ENCODE measurements around the gene CBFB. TPM values are rescaled to one million over a fixed set of nuclear protein-coding genes. Genes with fewer than 3 reads are reported as not detected.

CBFB gene
- total RNA-seq, 1 experiment from 2014 or later, result 79.3 TPM

DNA sequence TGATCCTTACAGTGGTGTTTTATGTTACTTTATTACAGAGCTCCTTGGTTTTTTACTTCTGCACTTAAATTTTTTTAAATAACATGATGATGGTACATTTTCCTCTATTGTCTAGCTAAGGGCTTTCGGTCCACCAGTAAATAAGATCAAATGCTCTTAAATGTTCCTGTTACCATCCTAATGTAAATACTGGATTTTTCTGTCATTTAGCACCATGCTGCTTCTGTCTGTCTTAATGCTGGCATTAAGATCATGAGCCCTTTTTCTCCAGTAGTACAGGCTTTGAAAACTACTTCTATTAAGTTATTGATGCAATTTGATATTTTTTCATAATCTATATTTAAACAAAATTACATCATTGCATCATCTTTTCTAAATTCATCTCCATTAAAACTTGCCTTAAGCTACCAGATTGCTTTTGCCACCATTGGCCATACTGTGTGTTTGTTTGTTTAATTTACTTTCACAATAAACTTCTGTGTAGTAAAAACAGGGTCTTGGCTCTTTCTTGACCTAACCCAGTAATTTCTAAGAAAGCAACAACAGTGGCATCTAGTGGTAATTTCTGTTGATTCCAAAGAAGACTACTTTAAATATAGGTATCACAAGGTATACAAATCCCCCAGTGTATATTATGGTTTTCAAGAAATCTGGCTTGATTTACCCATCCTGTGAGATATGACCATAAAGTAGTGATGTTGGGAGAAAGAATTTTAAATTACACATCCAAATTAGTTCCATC is 71.8 kb downstream of the CBFB start:
- Histone ChIP-seq H3K9me3 (ENCODE audit: low read length) (no peaks in the 10 kb centered on the region), H3K36me3 (ENCODE audit: insufficient read depth, low read length) (peaks cover 15% of the 10 kb centered on the region; the same call in 1 of the 2 replicates), H3K4me2 (ENCODE audit: low read depth, low read length, poor library complexity, severe bottlenecking) (no peak overlapping the region), H3K9me2 (replicated peaks; ENCODE audit: insufficient read depth, low read length) (no peaks in the 10 kb centered on the region), H4K20me1 (ENCODE audit: insufficient read depth, low read depth, low read length) (no peaks in the 10 kb centered on the region), H3K4me1 (ENCODE audit: low read length) (no peaks in the 10 kb centered on the region), H3K27me3 (ENCODE audit: low read length) (no peaks in the 10 kb centered on the region), H3K79me2 (ENCODE audit: low read length) (no peaks in the 10 kb centered on the region), H2AFZ (ENCODE audit: low read length) (no peak overlapping the region), H3K9ac (ENCODE audit: low read length) (no peak overlapping the region), H3K27ac (ENCODE audit: low read length) (no peak overlapping the region), H3K4me3 (ENCODE audit: low read length) (no peak overlapping the region)
- DNase-seq, result no peak

DNA sequence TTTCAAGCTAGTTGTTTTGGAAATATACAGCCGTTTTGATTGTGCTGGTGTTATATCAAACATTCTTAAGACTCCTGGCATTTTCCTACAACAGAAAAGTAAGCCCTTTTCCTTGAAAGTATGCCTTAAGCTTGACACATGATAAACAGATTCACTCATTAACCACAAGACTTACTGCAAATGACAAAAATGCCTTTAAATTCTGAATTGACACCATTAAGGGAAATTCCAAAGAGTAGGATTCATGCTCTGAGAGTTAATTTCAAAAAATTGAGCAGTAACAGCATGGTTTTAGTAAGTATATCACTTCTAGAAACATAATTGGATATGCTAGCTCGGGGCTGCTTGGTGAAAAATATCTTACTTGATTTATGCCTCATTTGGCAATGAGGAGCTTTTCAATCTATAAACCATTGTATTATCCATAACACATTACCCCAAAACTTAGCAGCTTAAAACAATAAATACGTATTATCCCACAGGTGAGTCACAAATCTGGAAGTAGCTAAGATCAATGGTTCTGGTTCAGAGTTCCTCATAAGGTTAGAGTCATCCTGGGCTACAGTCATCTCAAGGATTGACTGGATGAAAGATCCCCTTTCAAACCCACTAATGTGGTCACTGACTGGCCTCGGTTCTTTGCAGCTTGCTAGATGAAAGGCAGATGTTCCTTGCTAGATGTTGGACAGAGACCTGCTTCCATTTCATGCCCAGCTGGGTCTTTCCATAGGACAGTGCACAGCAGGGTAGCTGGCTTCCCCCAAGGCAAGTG is 72.5 kb downstream of the CBFB start:
- no peak overlapping the region for H3K4me3 ChIP-seq (ENCODE audit: low read length)
- DNase-seq, result no peak
- H3K9ac ChIP-seq (ENCODE audit: low read length), result no peak overlapping the region

DNA sequence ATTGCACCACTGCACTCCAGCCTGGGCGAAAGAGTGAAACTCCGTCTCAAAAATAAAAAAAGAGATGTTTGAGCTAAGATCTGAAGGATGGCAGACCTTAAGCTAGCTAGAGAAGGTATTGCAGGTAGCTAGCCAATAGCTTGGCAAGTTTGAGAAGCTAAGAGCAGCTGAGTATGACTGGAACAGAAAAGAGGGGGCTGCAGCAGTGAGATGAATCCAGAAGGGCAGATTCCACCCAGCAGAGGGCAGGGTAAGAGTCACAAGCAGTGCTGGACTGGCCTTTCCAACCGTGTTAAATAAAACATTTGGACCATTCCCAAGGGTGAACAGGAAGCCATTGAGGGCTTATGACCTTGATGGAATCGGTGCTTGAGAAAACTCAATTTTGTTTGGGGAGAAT is 75.1 kb downstream of the CBFB start:
- H3K36me3 ChIP-seq (ENCODE audit: insufficient read depth, low read length), result peaks cover 10% of the 10 kb centered on the region; the same call in 1 of the 2 replicates
- H3K9me3 ChIP-seq (ENCODE audit: low read length), result no peaks in the 10 kb centered on the region
- no peaks in the 10 kb centered on the region for H3K9me2 ChIP-seq (replicated peaks; ENCODE audit: insufficient read depth, low read length)
- H3K4me1 ChIP-seq (ENCODE audit: low read length), result peaks cover 2% of the 10 kb centered on the region
- DNase-seq, result no peak
- no peak overlapping the region for H3K27ac ChIP-seq (ENCODE audit: low read length)
- no peaks in the 10 kb centered on the region for H4K20me1 ChIP-seq (ENCODE audit: insufficient read depth, low read depth, low read length)
- no peak overlapping the region for H3K9ac ChIP-seq (ENCODE audit: low read length)
- no peak overlapping the region for H3K4me3 ChIP-seq (ENCODE audit: low read length)
- H3K79me2 ChIP-seq (ENCODE audit: low read length), result no peaks in the 10 kb centered on the region
- no peak overlapping the region for H2AFZ ChIP-seq (ENCODE audit: low read length)
- no peaks in the 10 kb centered on the region for H3K27me3 ChIP-seq (ENCODE audit: low read length)
- H3K4me2 ChIP-seq (ENCODE audit: low read depth, low read length, poor library complexity, severe bottlenecking), result no peak overlapping the region

More for the DNA sequence above, 72.5 kb downstream of the CBFB start:
- H3K9me3 ChIP-seq (ENCODE audit: low read length), result no peaks in the 10 kb centered on the region
- H3K4me1 ChIP-seq (ENCODE audit: low read length), result no peaks in the 10 kb centered on the region
- no peak overlapping the region for H3K4me2 ChIP-seq (ENCODE audit: low read depth, low read length, poor library complexity, severe bottlenecking)
- H3K36me3 ChIP-seq (ENCODE audit: insufficient read depth, low read length), result peaks cover 15% of the 10 kb centered on the region; the same call in 1 of the 2 replicates
- H3K27me3 ChIP-seq (ENCODE audit: low read length), result no peaks in the 10 kb centered on the region
- no peak overlapping the region for H2AFZ ChIP-seq (ENCODE audit: low read length)
- no peaks in the 10 kb centered on the region for H3K79me2 ChIP-seq (ENCODE audit: low read length)
- H3K27ac ChIP-seq (ENCODE audit: low read length), result no peak overlapping the region
- H3K9me2 ChIP-seq (replicated peaks; ENCODE audit: insufficient read depth, low read length), result no peaks in the 10 kb centered on the region
- H4K20me1 ChIP-seq (ENCODE audit: insufficient read depth, low read depth, low read length), result no peaks in the 10 kb centered on the region

DNA sequence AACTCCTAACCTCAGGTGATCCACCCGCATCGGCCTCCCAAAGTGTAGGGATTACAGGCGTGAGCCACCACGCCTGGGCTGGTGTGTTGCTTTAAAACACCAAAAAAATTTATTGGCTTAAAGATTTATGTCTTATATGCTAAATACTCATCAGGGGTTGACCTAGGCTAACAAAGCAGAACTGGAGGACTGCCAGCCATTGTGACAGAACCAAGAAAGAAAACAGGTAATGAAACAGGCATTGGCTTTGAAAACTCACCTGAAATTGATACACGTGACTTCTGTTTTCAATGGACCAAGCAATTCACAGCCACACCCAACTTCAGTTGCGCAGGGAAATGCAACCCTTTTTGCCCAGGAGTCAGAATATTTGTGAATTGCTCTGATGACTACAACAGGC is 75.9 kb downstream of the CBFB start:
- Histone ChIP-seq H3K79me2 (ENCODE audit: low read length) (peaks cover under 1% of the 10 kb centered on the region), H3K4me2 (ENCODE audit: low read depth, low read length, poor library complexity, severe bottlenecking) (no peak overlapping the region), H3K4me3 (ENCODE audit: low read length) (no peak overlapping the region), H4K20me1 (ENCODE audit: insufficient read depth, low read depth, low read length) (no peaks in the 10 kb centered on the region), H3K4me1 (ENCODE audit: low read length) (peaks cover 7% of the 10 kb centered on the region), H3K36me3 (ENCODE audit: insufficient read depth, low read length) (peaks cover 10% of the 10 kb centered on the region; the same call in 1 of the 2 replicates), H3K9me2 (replicated peaks; ENCODE audit: insufficient read depth, low read length) (no peaks in the 10 kb centered on the region), H3K27me3 (ENCODE audit: low read length) (no peaks in the 10 kb centered on the region), H3K9ac (ENCODE audit: low read length) (no peak overlapping the region), H3K27ac (ENCODE audit: low read length) (no peak overlapping the region), H3K9me3 (ENCODE audit: low read length) (no peaks in the 10 kb centered on the region), H2AFZ (ENCODE audit: low read length) (no peak overlapping the region)
- DNase-seq, result no peak

DNA sequence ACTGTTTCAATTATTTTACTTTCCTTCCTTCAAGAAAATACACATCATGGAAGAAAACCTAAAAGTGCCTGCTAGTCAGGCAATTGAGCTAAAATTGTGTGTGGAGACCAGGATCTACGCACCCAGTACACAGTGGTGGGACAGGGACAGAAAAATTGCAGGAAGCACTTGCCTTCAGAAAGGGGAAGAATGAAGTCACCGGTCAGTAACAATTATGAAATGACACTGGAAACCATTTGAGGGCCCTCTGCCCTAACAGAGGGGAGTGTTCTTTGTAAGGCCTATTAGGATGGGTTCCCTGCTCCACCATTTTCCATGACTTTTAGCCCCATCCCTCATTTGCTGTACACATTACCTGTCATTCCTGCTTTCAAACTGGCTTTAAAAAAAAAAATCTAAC is 76.3 kb downstream of the CBFB start:
- H3K4me1 ChIP-seq (ENCODE audit: low read length), result peaks cover 7% of the 10 kb centered on the region
- H3K36me3 ChIP-seq (ENCODE audit: insufficient read depth, low read length), result peaks cover 6% of the 10 kb centered on the region; the same call in 1 of the 2 replicates
- no peak overlapping the region for H3K9ac ChIP-seq (ENCODE audit: low read length)
- no peaks in the 10 kb centered on the region for H3K9me3 ChIP-seq (ENCODE audit: low read length)
- no peak overlapping the region for H3K27ac ChIP-seq (ENCODE audit: low read length)
- H4K20me1 ChIP-seq (ENCODE audit: insufficient read depth, low read depth, low read length), result no peaks in the 10 kb centered on the region
- H3K4me3 ChIP-seq (ENCODE audit: low read length), result no peak overlapping the region
- no peak overlapping the region for H2AFZ ChIP-seq (ENCODE audit: low read length)
- H3K27me3 ChIP-seq (ENCODE audit: low read length), result no peaks in the 10 kb centered on the region
- no peaks in the 10 kb centered on the region for H3K9me2 ChIP-seq (replicated peaks; ENCODE audit: insufficient read depth, low read length)
- no peak overlapping the region for H3K4me2 ChIP-seq (ENCODE audit: low read depth, low read length, poor library complexity, severe bottlenecking)
- peaks cover 5% of the 10 kb centered on the region for H3K79me2 ChIP-seq (ENCODE audit: low read length)
- no peak for DNase-seq

DNA sequence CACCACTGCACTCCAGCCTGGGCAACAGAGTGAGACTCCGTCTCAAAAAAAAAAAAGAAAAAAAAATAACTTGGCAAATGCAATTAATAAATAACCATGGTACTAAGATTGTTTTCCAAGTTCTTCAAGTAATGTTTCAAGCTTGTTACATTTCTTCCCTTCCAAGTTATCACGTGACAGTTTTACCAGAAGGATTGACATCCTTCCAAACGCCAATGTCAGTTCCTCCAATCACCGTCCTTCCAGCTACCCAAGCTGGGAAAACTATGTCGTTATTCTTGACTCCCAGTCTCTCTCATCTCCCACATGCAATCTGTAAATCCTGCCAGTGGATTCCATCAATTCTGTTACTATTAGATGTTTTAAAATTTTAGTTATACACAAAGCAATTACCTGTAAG is 76.9 kb downstream of the CBFB start:
- Histone ChIP-seq H3K27ac (ENCODE audit: low read length) (no peak overlapping the region), H3K9me2 (replicated peaks; ENCODE audit: insufficient read depth, low read length) (no peaks in the 10 kb centered on the region), H2AFZ (ENCODE audit: low read length) (no peak overlapping the region), H3K4me3 (ENCODE audit: low read length) (no peak overlapping the region), H3K36me3 (ENCODE audit: insufficient read depth, low read length) (0 out of 2 replicates have a peak, but pooled peaks cover 2% of the 10 kb centered on the region), H3K9ac (ENCODE audit: low read length) (no peak overlapping the region), H3K79me2 (ENCODE audit: low read length) (peaks cover 11% of the 10 kb centered on the region), H3K27me3 (ENCODE audit: low read length) (no peaks in the 10 kb centered on the region), H3K9me3 (ENCODE audit: low read length) (no peaks in the 10 kb centered on the region), H3K4me2 (ENCODE audit: low read depth, low read length, poor library complexity, severe bottlenecking) (no peak overlapping the region), H3K4me1 (ENCODE audit: low read length) (peaks cover 11% of the 10 kb centered on the region), H4K20me1 (ENCODE audit: insufficient read depth, low read depth, low read length) (no peaks in the 10 kb centered on the region)
- no peak for DNase-seq

DNA sequence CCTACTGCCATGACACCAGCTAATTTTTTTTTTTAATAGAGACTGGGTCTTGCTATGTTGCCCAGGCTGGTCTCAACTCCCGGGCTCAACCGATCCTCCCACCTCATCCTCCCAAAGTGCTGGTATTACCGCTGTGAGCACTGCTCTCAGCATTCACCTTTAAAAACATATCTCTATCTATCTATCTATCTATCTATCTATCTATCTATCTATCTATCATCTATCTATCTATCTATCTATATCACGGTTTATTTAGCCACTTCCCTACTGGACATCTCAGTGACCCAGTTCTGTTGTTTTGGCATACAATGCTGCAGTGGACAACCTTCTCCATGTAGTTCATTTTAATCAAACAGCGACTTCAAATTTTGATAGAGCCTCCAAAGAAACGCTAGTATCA is 79.5 kb downstream of the CBFB start:
- Histone ChIP-seq H3K4me2 (ENCODE audit: low read depth, low read length, poor library complexity, severe bottlenecking) (no peak overlapping the region), H3K36me3 (ENCODE audit: insufficient read depth, low read length) (no peaks in the 10 kb centered on the region; the same call in 1 of the 2 replicates), H3K9ac (ENCODE audit: low read length) (no peak overlapping the region), H3K4me3 (ENCODE audit: low read length) (no peak overlapping the region), H3K4me1 (ENCODE audit: low read length) (peaks cover 20% of the 10 kb centered on the region), H2AFZ (ENCODE audit: low read length) (no peak overlapping the region), H3K27ac (ENCODE audit: low read length) (no peak overlapping the region), H3K79me2 (ENCODE audit: low read length) (peaks cover 35% of the 10 kb centered on the region), H3K9me3 (ENCODE audit: low read length) (no peaks in the 10 kb centered on the region), H4K20me1 (ENCODE audit: insufficient read depth, low read depth, low read length) (no peaks in the 10 kb centered on the region), H3K27me3 (ENCODE audit: low read length) (no peaks in the 10 kb centered on the region), H3K9me2 (replicated peaks; ENCODE audit: insufficient read depth, low read length) (no peaks in the 10 kb centered on the region)
- DNase-seq, result no peak

DNA sequence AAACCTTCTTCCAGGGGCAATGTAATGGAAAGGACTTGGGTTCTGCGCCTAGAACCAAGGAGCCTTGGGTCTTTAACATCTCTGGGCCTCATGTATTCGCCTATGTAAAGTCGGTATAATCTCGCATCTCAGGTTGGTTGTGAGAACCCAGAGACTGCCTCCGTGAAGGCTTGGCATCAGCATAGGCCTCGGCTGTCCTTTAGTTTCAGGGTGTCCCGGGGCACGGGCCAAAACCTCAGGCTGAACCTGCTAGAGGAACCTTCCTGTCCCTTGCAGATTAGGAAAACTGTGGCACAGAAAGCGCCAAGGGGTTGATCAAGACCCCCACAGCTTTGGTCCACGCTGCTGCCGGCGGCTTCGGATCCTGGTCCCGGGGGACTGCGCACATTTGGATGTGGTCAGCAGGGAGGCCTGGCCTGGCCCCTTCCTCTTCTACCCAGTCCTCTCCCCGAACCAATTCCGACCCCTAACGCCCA is 80.0 kb downstream of the CBFB start:
- H3K36me3 ChIP-seq (ENCODE audit: insufficient read depth, low read length), result no peaks in the 10 kb centered on the region; the same call in 1 of the 2 replicates
- H2AFZ ChIP-seq (ENCODE audit: low read length), result peak overlapping the region; percentile 99
- H3K4me3 ChIP-seq (ENCODE audit: low read length), result peak overlapping the region; percentile 96
- H3K9ac ChIP-seq (ENCODE audit: low read length), result peak overlapping the region; percentile 77
- no peaks in the 10 kb centered on the region for H4K20me1 ChIP-seq (ENCODE audit: insufficient read depth, low read depth, low read length)
- H3K27me3 ChIP-seq (ENCODE audit: low read length), result no peaks in the 10 kb centered on the region
- H3K4me2 ChIP-seq (ENCODE audit: low read depth, low read length, poor library complexity, severe bottlenecking), result peak overlapping the region; percentile 82
- H3K9me2 ChIP-seq (replicated peaks; ENCODE audit: insufficient read depth, low read length), result no peaks in the 10 kb centered on the region
- no peak overlapping the region for H3K27ac ChIP-seq (ENCODE audit: low read length)
- peaks cover 20% of the 10 kb centered on the region for H3K4me1 ChIP-seq (ENCODE audit: low read length)
- H3K9me3 ChIP-seq (ENCODE audit: low read length), result no peaks in the 10 kb centered on the region
- DNase-seq, result no peak
- peaks cover 38% of the 10 kb centered on the region for H3K79me2 ChIP-seq (ENCODE audit: low read length)
